H1 (cell line): ENCODE measurements around the gene FGGY.

Experiments used
- ATF2 ChIP-seq: IDR thresholded peaks from 2 replicates; pipeline ENCODE4 v1.6.1; 2012; ENCODE audit warnings: low read length, inconsistent platforms
- BCL11A ChIP-seq, 2 experiments: IDR thresholded peaks; one replicate each; pipeline ENCODE4 v1.6.1; 2011; ENCODE audit warnings: low read depth in 2 of 2, low read length in 2 of 2, mild to moderate bottlenecking in 2 of 2
- CBX5 ChIP-seq: fragments of 300-800, 300-1000 bp; sonication (generic); IDR thresholded peaks from 2 replicates; pipeline ENCODE4 v1.7.1; 2016; ENCODE audit warnings: antibody characterized with exemption, low read length, low read depth
- POLR2AphosphoS5 ChIP-seq: IDR thresholded peaks from 2 replicates; pipeline ENCODE4 v1.6.1; 2011; ENCODE audit warnings: low read depth, low read length
- RBBP5 ChIP-seq: IDR thresholded peaks from 2 replicates; pipeline ENCODE4 v1.7.1; 2012; ENCODE audit warnings: low read depth, mild to moderate bottlenecking, inconsistent platforms, low read length, moderate library complexity, borderline replicate concordance
- TEAD4 ChIP-seq: IDR thresholded peaks from 2 replicates; pipeline ENCODE4 v1.6.1; 2012; ENCODE audit warnings: low read depth, low read length, inconsistent platforms, mixed read lengths
- ZNF274 ChIP-seq: IDR thresholded peaks from 2 replicates; pipeline ENCODE4 v1.7.0; 2012; ENCODE audit warnings: low read length, borderline replicate concordance; ENCODE audit errors: extremely low read depth

GRCh38 chr1:59779949-59780348, 483.1 kb downstream of the FGGY start:
- TF ChIP-seq RBBP5 (no peak), CBX5 (no peak), POLR2AphosphoS5 (no peak), ATF2 (no peak), TEAD4 (no peak), ZNF274 (no peak), BCL11A (IDR thresholded peaks at IDR 0.05; ENCODE audit: low read depth in 2 of 2, low read length in 2 of 2) (no peak)
